ENCODE measurements around the gene LAMTOR3.

GRCh38 chr4:99845708-99846469 is 48.3 kb downstream of the LAMTOR3 start:
- TF ChIP-seq POLR2A (IDR thresholded peaks at IDR 0.05; ENCODE audit: low read depth, low read length) (no peak), POLR2AphosphoS5 (IDR thresholded peaks at IDR 0.05; ENCODE audit: low read depth, low read length) (no peak), SPI1 (IDR thresholded peaks at IDR 0.05; ENCODE audit: low read depth, low read length) (no peak), TAF1 (IDR thresholded peaks at IDR 0.05; ENCODE audit: low read depth, low read length) (no peak)
